ENCODE data around the gene AMPH.

DNA sequence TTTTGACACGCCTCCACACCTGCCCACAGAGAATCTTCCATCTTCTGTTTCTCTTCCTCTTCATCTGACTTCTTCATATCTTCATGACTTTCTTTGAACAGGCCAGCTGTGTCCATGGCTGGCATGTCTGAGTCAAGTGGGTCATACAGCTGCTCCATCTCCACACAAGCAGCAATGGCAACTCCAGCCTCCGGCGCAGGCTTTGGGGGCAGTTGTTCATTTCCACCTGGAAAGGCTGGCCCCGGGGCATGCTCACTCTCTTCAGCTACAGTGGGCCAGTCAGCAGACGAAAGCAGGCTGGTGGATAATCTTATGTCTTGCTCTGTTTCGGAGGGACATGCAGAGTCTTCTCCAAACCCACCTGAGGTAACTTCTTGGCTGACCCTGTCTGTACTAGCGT is 202.1 kb downstream of the AMPH start:
- TF ChIP-seq CTCF (IDR thresholded peaks at IDR 0.05), result no peak
- TF ChIP-seq POLR2A (IDR thresholded peaks at IDR 0.05), result no peak

Data from uterus (tissue), 2 donors.